Stimulated activated CD4-positive, alpha-beta T cell treated with anti-CD3 and anti-CD28 coated beads, Interleukin-4, amount 100 ng/mL, for 4 hours (primary cell): ENCODE measurements around the gene H3-3A.
A peak's percentile ranks its signal among the peaks of the same experiment; 100 is the strongest.

Experiments used
- DNase-seq, 2 experiments: peaks; one replicate each; pipeline ENCODE4 v3.0.0-alpha.2; 2020

H3-3A gene

DNA sequence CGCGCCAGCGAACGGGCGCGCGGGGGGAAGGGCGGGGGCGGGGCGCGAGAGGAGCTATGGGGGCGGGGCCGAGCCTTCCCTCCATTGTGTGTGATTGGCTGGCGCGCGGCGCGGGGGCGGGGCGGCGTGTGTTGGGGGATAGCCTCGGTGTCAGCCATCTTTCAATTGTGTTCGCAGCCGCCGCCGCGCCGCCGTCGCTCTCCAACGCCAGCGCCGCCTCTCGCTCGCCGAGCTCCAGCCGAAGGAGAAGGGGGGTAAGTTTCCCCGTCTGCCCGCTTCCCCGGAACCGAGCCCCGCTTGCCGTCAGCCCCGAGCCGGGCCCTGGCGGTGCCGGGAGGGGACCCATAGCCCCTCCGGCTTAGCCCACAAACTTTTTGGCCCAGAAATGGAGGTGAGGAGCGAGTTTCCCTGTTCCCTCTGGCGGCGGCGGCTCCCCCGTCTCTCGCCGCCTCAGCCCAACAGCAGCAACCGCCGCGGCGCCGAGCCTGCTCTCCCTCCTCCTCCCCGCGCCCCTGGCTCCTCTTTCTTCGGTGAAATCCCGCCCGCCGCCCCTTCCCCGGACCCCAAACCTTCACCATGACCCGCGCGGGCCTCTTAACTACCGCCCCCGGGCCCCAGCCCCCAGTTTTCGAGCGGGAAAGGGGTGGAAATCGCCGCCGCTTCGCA is at the start of gene H3-3A:
Gene H3-3A, plus strand, starts transcription at position 159 of the 666 bp plus-strand sequence. CDS start 1,636 bp downstream, outside the sequence.
- peak; percentile 97 to 99 for DNase-seq

DNA sequence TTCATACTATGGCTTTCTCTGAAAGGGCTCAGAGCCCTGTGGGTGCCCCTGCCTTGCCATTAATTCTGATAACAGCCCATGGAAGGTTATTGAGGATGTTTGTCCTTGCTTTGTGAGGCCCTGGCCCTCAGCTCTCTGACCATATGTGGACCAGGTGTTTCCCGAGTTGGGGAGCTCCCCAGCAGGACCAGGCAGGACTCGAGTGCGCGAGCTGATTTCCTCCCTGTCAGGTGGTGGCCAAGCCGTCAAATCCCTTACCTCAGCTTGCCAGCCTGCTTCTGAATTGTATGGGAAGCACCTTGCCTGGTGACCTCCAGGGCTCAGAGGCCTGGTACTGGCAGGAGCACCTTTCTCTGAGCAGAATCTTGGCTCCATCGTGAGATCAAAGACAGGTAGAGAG is 45.4 kb upstream of the H3-3A start:
- no peak for DNase-seq

DNA sequence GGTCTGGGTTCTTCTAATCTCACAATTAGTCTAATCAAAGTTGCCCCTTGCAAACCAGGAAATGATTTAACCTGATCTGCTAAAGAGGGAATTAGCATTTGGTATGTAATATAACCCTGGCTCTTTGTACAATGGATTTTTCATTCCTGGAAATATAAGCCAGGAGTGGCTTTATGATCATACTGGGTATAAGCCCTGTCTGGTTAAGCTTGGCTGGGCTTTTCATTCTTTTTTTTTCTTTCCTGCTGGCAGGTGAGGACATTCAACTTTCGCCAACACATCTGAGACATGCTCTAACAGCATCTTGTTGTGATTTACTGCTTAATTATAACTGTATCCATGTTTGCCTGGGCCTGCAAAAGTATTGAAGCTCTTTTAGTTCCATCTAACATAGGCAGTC is 42.9 kb upstream of the H3-3A start:
- DNase-seq: no peak

DNA sequence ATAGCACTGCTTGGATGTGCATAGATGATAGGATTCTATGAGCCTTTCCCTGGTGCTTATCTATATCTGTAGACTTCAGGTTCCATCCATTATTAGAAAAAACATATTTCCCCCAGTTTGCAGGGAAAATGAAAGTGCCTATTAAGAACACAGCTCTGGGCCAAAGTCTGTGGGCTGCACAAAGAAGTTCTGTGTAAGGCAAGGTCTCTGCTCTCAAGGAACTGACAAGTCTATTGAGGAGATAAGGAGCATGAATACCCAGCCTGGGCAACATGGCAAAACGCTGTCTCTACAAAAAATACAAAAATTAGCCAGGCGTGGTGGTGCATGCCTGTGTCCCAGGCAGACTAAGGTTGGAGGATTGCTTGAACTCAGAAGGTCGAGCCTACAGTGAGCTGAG is 41.1 kb upstream of the H3-3A start:
- DNase-seq: no peak

DNA sequence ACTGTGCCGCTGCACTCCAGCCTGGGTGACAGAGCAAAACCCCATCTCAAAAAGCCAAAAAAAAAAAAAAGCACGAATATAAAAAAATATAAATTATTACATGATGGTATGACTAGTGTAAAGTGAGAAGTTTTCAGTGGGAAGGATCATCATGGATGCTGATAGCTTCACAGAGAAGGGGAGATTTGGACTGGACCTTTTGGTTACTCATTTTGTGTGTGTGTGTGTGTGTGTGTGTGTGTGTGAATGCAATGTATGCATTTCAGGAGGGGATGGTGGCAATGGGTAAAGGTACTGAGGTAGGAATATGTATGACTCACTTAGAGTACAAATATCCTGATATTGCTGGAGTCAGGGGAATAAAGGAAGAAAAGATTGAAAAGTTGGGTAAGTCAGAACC is 40.7 kb upstream of the H3-3A start:
- DNase-seq: no peak

DNA sequence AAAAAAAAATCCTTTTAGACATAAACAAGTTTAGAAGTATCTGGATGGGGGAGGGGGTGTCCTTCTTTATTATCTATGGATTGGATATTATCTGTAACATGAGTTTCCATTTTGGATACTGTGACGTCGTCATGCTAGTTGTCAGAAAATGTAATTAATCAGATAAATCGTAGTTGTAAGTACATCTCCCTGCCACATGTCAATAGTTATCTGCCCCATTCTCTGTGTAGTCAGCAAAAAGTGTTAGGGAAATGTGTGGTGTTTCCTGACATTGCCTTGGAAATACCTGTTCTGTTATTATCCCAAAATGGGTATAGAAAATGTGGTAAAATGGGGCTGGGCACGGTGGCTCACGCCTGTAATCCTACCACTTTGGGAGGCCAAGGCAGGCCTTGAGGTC is 38.8 kb upstream of the H3-3A start:
- DNase-seq: no peak

DNA sequence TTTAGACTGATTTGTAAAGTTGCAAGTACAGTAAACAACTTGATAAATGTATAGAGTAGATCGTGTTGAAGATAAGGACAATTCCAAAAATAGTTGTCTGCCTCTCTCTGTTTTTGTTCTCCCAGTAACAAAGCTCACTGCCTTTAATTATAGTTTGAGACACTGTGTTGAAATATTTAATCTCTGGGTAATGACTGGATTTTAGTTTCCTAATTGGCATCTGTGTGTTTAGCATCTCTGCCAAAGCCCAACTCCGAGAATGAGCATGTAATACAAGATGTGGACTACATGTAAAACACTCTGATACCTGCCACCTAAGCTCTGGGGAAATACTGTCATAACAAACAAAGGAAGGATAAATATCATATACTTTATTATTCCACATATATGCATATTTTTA is 35.7 kb upstream of the H3-3A start:
- no peak for DNase-seq

DNA sequence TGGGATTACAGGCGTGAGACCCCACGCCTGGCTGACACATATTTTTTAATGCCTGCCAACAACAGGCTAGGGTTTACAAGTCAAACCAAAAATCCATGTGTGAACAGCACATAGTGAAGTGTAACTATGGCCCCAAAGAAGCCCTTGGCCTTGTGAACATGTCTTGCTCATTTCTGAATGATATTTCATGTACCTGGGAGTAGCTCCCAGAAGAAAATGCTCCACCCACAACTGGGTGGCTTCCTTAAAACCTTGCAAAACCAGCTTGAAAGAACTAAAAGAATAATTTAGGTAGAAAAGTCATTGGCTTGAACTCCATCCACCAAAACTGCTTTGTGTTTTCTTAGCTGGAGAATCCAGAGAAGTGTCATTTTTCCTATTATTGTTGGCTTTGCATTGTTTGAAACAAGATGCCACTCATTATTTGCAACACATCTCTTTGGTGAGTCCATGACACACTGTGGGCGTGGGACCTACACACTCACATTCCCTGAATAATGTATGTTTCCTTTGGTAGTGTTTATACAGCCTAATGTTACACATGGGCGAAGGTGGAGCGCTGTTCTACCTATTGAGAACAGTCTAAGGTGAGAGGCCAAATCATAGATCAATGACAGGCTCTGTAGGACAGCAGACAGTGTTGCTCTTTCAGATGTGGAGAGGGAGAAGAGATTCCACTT is 34.8 kb upstream of the H3-3A start:
- DNase-seq: no peak

DNA sequence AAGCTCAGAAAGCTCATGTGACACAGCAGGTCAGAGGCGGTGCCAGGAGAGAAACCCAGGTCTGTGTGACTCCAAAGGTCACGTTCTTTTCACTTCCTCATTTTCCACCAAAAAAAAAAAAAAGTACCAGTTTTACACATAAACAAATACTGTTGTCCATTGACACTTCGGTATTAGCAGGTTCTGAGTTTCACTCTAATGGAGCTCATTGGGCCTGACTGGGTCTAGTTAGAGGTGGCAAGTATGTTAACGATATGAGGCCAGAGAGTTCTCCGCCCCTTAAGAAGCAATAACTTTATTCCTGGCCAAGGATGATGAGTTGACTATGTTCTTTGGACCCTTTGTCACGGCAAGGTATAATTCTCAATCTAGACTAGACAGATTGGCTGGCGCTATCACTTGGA is 33.4 kb upstream of the H3-3A start:
- DNase-seq: no peak

DNA sequence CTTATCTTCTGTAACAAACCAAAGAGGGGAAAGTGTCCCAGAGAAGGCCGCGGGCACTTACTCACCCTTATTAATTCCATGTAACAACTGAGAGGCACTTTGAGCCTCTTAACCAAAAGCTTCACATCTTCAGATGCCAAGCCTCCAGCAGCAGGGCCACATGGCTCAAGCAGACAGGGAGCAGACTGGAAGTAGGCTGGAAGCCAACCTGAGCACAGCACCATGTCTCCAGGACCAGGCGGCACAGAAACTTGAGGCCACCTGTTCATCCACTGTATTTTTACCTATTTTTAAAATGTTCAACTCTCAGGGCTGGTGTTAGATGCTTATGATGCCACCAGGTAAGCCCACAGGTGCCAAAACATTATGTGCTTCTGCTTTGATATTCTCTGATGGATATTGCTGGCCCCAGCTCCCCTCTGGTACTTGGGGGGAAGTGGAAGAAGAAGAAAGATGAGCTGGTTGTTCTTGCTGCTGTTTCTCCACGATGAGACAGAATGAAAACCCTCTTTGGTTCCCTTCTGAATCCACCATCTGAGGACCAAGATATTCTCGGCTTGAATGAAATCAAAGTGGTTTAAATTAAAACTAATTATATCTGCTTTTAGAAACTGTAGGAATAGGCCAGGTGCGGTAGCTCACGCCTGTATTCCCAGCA is 32.8 kb upstream of the H3-3A start:
- no peak for DNase-seq

DNA sequence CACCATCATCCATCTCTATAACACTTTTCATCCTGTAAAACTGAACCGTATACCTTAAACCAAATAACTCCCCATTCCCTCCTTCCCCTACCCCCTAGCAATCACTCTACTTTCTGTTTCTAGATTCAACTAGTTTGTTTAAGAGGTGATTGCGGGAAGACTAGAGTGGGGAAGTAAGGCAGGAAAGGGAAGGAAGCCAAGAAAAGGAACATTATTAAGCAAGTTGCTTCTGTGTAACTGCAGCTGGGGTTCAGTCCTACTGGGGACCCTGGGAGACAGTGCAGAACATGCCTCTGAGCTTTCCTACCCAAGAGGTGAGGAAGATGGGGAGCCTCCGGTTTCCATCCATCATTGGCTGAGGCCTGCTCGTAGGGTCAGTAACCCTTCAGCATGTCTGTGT is 28.9 kb upstream of the H3-3A start:
- DNase-seq: no peak

DNA sequence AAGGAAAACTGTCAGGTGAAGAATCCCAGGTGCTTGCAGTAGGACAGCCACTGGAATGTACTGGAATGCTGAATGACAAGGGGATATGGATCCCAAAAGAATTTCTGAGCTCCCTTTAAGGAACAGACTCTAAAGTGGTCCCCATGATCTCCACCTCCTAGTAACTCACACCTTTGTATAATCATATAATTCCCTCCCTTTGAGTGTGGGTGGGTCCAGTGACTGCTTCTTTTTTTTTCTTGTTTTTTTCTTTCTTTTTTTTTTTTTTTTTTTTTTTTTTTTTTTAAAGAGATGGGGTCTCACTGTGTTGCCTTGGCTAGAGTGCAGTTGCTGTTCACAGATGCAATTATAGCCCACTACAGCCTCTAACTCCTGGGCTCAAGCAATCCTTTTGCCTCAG is 28.5 kb upstream of the H3-3A start:
- no peak for DNase-seq

DNA sequence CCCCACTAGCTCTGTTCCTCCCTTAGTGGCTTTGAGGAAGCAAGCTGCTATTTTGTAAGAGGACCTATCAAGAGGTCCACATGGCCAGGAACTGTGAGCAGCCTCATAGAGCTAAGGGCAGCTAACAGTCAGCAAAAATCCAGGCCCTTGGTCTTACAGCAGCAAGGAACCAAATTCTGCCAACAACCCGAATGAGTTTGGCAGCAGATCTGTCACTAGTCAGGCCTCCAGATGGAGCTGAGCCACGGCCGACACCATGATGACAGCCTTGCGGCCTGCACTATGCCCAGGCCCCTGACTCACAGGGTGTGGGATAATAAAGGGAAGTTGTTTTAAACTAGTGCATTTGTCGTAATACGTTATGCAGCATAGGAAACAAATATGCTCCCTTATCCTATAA is 28.0 kb upstream of the H3-3A start:
- no peak for DNase-seq

DNA sequence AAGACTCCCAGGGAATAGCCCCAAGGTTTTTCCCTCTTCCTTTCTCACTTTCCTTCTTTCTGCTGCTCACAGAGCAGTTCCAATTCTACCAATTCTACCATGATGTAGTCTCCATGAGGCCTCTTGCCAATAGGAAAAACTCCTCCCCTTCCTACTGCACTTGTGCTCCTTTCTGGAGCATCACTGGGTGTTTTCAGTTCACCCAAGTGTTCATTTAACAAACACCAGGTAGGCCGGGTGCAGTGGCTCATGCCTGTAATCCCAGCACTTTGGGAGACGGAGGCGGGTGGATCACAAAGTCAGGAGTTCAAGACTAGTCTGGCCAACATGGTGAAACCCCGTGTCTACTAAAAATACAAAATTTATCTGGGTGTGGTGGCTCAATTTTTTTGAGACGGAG is 26.6 kb upstream of the H3-3A start:
- no peak for DNase-seq

DNA sequence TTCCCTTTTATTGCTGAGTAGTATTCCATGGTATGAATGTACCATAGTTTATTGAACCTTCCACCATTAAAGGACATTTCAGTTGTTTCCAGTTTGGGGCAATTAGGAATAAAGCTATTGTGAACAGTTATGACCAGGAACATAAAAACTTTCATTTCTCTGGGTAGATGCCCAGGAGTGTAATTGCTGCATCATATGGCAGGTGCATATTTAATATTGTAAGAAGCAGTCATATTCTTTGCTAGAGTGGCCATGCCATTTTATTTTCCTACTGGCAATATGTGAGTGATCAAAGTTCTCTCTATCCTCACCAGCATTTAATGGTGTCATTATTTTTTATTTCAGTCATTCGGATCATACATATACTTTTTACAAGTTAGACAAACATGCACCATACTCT is 23.9 kb upstream of the H3-3A start:
- DNase-seq: no peak

DNA sequence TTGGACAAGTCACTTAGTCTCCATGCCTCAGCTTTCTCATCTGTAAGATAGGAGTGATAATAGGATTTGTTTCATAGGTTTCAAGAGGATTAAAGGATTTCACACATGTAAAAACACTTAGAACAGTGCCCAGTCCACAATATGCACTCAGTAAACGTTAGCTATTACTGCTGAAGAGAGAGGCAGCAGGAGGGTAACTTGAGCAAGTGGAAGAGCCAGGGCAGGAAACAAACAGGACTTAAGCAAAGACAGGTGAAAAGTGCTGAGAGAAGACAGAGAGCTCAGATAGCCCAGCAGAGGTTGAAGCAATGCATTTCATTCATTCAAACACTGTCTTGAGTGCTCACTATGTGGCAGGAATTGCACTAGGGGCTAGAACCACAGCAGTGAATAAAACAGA is 21.1 kb upstream of the H3-3A start:
- DNase-seq: no peak

DNA sequence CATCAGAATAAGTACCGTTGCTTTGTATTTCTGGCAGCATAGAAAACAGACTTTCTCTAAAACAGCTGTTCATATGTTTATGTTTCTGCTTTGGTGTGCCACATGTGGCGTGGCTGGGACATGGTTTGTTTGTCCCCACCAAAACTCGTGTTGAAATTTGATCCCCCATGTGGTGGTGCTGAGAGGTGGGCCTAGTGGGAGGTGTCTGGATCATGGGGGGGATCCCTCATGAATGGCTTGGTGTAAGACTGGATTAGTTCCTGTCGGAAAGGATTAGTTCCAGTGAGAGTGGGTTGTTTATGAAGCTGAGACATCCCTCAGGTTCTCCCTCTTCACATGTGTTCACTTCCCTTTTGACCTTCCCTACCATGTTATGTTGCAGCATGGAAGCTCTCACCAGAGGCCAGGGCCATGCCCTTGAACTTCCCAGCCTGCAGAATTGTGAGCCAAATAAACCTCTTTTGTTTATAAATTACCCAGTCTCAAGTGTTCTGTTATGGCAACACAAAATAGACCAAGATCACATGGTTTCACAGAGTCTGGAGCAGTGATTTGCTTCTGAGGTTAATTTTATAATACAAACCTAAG is 17.9 kb upstream of the H3-3A start:
- DNase-seq: no peak

DNA sequence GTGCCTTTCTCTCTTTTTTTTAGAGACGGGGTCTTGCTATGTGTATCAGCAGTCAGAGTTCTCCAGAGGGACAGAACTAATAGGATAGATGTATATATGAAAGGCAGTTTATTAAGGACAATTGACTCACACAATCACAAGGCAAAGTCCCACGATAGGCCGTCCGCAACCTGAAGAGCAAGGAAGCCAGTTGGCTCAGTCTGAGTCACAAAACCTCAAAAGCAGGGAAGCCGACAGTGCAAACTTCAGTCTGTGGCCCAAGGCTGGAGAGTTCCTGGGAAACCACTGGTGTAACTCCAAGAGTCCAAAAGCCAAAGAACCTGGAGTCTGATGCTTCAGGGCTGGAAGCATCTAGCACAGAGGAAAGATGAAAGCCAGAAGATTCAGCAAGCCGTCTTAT is 16.3 kb upstream of the H3-3A start:
- no peak for DNase-seq

DNA sequence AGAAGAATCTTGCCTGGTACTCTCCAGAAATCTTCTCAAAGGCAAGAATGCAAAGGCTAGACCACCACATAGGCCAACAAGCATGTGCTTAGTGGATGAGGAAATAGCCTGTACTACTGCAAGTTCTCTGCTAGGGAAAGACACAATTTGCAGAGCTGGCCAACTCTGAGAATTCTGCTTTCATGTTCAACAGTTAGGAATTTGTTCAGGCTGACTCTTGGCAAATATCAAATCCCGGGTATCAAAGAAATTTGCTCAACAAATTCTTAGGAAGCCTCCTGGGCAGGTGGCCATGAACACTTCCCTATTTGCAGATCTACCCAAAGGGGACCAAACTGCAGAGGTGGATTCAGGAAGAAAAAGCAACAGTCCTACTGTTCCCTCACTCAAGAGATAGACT is 15.0 kb upstream of the H3-3A start:
- no peak for DNase-seq

DNA sequence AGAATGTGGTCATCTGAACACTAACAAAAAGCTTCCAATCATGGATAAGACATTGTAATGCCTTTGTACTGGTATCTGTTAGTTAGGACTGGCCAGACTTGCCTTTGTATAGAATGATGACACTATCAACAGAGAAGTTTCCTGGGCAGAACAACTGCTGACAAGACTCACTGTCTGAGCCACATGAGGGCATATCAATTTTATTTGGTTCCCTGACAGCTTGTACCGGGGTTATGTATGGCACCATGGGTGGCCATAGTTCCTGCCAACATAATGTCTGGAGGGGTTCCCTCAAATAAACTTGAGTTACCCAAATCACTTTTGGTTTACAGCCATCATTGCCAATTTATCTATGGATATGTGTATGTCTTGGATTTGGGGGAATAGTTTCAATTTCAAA is 13.6 kb upstream of the H3-3A start:
- DNase-seq: no peak

DNA sequence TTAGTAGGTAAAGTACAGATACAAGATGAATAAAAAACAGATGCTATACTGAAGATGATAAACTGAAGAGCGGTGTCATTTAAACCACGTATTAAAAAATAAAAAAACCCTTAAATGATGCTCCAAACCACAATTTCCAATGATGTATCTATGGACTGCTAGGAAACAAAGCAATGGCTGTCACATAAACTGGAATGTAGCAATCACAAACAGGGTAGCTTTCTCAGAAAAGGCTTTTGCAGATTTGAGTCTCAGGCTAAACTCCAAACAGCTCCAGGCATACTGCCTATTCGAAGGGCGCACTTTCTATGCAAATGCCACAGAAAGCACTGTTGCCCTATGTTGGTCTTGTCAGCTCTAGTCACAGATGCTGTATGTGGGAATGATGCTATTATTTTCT is 12.4 kb upstream of the H3-3A start:
- no peak for DNase-seq

DNA sequence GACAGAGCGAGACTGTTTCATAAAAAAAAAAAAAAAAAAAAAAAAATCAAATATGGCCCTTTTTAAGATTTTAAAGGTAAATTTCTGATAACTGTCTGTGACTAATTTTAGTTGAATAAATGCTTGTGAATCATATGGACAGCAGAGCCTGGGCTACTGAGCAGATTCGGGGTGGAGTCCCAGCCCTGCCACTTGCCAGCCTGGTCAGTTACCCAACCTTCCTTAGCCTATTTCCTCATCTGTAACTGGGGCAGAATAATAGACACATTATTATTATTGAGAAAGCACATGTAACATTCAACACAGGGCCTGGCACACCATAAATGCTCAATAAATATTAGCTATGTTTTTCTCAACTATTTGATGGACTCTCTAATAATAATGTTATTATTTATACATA is 11.2 kb upstream of the H3-3A start:
- no peak for DNase-seq

DNA sequence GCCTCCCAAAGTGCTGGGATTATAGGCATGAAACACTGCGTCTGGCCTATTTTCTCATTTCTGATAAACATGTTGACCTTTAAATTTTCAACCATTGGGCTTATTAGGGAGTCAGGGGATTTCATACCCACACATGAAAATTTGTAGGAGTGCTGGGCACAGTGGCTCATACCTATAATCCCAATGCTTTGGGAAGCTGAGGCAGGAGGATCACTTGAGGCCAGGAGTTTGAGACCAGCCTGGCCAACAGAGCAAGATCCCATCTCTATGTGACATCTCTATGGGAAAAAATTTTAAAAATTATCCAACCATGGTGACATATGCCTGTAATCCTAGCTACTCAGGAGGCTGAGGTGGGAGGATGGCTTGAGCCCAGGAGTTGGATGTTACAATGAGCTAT is 10.5 kb upstream of the H3-3A start:
- DNase-seq: no peak
